22Rv1 (cell line): Measurements from ENCODE around the gene RING1.

Source experiments
- CTCF ChIP-seq: fragments of 450-650 bp; IDR thresholded peaks from 2 replicates; pipeline ENCODE4 v1.5.1; 2017; ENCODE audit warnings: mild to moderate bottlenecking
- ZFX ChIP-seq: fragments of 450-650 bp; IDR thresholded peaks from 2 replicates; pipeline ENCODE4 v1.6.1; 2017; ENCODE audit warnings: antibody characterized with exemption, borderline replicate concordance

- TF ChIP-seq ZFX, result no peak
- no peak; the same call in 1 of the 2 replicates for TF ChIP-seq CTCF
Measured at GRCh38 chr6:33175436-33176069, 32.7 kb upstream of the RING1 start.
